Urothelium cell line (cell line): Measurements from ENCODE around the gene SYNE1.

ENCODE experiments used
- DNase-seq: peaks from one replicate; pipeline ENCODE4 v3.0.0; 2011; ENCODE audit warnings: low spot score, mixed read lengths
- FAIRE-seq: peaks from 2 replicates; lab custom pipeline; 2011; peaks lifted over from hg19 to GRCh38; lab: Jason Lieb, UNC

The SYNE1 gene

DNA sequence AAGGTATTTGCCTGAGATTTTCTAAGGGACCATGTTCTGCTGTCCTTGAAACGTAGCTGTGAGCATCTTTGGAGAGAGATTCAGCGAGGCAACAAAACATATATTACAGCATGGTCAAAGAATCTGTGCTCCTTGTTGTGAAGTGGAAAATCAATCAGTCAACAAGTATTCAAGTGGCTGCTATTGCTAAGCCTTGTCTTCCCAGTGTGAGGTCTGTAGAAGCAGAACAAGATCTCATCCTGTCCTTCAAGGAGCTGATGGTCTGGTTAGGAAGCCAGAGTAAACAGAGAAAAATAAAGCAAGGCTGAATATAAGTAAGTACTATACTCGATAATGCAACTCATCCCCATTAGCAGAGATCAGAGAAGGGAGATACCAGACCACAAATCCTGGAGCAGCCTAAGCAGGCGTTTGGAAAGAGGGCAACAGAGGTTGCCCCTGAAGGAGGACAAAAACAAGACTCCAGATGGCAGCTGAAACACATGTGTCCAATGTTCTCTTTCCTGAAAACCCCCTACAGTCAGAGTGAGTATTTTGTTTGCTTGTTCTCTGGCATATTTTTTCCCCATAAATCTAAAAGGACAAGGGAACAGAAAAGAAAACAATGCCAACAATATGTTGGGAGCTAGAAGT is 392.0 kb downstream of the SYNE1 start:
- no peak for FAIRE-seq
- no peak for DNase-seq

- no peak for FAIRE-seq
- no peak for DNase-seq
Measured at GRCh38 chr6:152241013-152241766, 396.0 kb downstream of the SYNE1 start.

DNA sequence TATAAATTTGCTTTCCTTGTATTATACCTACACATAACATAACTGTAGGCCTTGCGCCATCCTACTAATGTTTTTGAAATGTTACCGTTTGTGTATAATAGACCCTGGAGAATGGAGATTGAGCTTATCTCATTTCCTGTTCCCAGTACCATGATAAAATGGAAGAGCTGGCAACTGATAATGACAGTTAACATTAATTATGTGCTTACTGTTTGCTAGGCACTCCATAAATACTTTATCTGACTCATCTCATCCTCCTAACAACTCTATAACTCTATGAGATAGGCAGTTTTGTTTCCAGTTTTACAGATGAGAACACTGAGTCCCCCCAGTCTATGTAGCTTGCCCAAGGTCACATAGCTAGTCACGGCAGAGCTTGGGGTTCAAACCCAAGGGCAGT is 396.7 kb downstream of the SYNE1 start:
- DNase-seq (no peak), FAIRE-seq (no peak)

DNA sequence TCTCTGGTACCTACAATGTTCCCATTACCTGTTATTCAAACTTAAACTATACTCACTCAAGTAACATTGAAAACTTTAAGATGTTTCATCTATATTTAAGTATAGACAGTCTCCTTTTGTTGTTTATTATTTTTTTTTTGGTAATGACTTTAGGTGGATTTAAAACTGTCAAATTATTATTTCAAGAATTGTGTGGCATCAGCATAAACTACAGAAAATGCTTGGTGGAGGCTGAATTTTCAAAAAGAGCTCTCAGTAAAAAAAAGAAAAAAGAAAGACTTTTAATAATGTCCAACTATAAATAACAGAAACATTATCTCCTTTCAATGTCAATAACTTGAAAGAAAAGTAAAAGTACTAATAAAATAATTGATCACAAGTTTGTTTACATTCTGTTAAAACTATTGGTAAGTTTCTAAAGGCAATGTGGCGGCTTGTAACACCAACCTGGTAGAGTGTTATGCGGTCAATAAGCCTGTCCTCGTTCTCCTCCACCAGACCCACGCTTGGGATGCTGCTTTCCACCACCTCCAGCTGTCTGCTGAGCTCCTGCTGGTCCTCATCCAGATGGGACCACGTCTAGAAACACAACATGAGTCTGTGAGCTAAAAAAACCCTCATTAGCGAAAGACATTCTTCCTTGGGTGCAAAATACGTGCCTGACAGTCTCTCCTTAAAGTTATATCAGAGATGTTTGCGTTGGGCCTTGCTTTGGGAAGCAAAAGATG is 400.6 kb downstream of the SYNE1 start:
- DNase-seq (no peak), FAIRE-seq (no peak)

DNA sequence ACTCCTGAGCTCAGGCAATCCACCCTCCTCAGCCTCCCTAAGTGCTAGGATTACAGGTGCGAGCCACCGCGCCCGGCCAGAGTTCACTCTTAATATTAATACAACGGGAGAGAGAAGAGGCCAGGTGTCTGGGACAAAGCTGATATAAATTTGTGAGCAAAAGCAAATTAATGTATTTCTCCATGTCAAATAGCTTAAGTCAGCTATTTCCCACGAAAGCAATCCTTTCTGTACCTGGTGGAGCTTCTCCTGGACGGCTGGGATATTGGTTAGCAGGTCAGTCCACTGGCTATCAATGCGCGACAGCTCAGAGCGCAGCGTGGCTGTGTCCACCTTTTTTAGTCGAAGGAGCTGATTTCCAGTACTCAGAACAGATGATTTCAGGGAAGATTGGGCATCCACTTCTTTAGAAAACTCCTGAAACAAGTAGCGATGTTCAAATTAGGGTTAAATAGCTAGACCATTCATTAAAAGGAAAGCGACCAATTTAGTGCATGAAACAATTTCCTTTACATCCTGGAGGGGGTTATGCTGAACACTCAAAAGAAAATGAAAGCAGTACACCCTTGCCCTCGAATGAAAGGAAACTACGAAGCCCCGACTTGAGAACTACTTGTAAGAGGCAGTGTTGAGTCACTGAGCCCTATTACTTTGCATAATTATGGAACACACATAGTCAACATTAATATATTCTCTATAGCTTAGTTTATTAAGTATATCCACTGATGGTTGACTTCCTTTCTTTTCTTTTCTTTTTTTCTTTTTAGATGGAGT is 403.4 kb downstream of the SYNE1 start:
- no peak for FAIRE-seq
- no peak for DNase-seq

GRCh38 chr6:152232501-152233151 is 404.5 kb downstream of the SYNE1 start:
- FAIRE-seq (no peak), DNase-seq (peak; percentile 7)

- no peak for FAIRE-seq
- no peak for DNase-seq
Measured at GRCh38 chr6:152229330-152229729, 407.8 kb downstream of the SYNE1 start.

DNA sequence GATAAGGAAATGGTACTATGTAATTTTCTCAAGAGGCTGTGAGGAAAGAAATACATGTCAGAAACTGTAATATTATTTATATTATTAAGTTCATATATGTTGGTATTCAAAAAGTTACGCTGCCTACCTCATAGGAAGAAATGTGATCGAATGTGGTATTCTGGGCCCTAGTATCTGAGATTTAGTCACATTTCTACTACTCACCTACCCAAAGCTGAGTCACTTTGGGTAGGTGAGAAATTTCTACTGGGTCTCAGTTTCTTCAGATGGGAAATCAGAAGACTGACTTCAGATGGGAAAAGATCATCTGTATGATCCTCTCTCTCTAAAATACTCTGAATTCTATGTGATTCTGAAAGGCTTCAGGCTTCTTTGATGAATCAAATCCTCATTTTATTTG is 411.0 kb downstream of the SYNE1 start:
- FAIRE-seq (no peak), DNase-seq (no peak)

DNA sequence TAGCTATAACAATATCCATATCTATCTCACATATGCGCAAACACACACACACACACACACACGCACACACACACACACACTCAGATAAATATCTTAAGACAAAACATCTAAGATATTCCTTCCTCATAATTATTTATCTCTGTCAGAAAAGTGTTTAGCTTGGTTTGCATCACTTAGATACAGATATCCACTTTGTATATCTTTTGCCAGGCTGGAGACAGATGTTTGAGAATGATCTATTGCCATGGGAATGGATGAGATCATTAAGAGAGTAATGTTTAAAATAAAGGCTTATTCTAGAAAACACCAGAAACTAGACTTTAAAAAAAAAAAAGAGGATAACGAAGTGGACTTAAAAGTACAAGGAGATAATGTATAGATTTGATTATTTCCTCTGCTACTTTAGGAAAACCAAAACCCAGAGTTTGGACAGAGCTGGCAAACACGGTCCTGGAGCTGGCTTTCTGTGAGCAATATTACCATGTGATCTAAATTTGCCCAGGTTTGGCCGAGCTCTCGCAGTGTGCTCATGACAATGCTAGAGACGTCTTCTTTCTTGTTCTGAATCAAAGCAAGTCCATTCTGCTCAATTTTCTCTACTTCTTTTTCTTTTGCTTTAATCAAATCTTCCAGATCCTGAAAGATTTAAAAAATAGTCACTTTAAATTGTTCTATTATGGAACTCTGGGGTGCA is 411.8 kb downstream of the SYNE1 start:
- FAIRE-seq (no peak), DNase-seq (no peak)

DNA sequence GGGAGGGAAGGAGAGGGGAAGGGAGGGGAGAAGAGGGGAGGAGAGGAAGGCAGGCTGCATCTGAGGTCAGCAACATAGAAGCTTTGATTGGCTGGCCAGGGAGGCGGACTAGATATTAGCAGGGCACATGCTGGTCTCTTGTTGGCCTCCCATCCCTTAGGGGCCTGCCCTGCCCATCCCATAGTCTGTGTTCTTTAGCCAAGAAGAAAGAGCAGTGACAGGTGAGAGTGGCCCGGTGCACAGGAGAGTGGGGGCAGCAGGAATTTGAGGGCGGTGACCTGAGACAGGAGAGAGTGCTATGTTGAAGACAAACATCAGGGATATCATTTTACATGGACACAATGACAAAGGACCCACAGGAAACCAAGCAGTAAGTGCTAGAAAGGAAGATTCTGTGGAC is 413.5 kb downstream of the SYNE1 start:
- DNase-seq (no peak), FAIRE-seq (no peak)

GRCh38 chr6:152221806-152222628 is 415.1 kb downstream of the SYNE1 start:
- DNase-seq (no peak), FAIRE-seq (no peak)

DNA sequence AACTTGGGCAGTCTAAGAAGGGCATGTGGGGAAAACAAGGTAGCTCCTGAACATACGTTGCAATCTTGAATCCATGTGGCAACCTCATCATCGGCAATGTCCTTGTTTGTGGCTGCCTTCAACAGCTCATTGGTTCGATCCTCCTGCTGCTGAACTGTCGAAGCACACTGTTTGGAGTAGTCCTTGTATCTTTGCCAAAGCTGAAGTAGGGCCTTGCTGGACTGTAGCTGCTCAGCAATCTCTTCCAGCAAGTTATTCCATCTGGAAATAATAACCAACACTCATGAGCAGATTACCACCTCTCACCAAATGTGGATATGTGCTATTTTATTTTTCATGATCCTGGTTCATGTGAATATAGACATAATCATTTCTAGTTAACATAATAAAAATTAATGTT is 416.4 kb downstream of the SYNE1 start:
- FAIRE-seq (no peak), DNase-seq (no peak)

GRCh38 chr6:152218887-152219286 is 418.3 kb downstream of the SYNE1 start:
- FAIRE-seq (no peak), DNase-seq (no peak)

GRCh38 chr6:152212437-152212836 is 424.7 kb downstream of the SYNE1 start:
- no peak for DNase-seq
- no peak for FAIRE-seq

GRCh38 chr6:152209211-152209610 is 428.0 kb downstream of the SYNE1 start:
- FAIRE-seq (no peak), DNase-seq (no peak)

DNA sequence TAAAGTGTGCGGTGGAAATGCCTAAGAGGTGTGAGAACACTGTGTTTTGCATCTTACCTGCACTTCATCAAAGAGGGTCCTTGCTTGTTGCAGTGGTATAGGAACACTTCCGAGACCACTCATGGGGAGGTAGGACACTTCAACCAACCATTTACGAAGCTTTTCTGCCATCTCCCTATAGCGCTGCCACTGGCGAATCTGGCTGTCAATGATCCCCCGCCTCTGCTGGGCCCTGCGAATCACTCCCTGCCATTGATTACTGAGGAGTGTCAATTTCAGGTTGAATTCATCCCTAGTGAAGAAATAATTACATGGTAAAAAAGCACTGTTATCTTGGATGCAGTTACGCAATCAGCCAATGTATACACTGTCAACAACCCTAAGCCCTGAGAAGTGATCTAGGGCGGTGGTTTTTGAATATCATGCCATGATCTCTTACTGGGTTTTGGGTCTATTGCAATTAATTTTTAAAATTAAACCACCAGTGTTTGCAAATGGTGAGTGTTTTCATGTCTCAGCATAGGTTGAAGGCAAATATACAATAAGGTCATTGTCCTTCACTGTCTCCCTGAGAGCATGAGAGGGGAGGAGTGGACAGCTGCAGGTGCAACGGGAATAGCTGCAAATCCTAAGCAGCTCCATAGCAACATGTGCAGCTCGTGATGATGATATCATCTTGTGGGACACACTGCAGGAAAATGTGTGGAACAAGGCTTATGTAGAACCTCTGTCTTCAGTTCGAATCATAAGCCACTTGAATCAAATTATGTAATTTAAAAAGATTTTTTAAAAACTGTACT is 429.0 kb downstream of the SYNE1 start:
- no peak for DNase-seq

DNA sequence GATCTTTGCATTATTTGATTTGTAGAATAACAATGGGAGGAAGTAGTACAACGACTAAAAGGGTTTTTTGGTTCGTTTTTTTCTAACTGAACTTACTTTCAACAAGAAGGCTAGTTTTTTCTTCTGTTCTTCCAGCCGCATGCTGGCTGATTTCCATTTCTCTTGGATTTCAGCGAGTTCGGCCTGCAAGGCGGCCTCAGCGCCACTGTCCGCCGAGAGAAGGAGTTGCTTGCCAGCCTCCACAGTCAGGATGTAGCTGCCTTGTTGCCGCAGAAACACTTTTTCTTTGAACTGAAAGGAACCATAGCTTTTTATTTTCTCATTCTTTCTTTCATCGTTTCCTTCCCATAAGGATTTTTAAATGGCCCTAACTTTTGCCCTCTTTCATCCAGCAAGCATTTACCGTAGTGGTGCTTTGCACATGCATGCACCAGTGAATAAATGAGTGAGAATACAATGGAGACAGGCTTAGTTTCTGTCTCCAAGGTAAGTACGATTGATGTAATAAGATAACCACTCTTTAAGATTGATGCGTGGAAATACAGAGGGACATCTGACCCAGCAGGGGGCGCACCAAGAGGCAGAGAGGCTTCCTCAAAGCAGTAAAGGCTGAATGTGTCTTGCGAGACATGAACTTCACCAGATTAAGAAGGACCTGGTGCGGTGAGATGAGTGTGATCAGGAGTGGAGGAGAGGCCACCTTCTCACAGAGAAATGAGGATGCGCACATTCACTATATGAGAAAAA is 430.9 kb downstream of the SYNE1 start:
- no peak for FAIRE-seq

More for the DNA sequence above, 429.0 kb downstream of the SYNE1 start:
- no peak for FAIRE-seq

GRCh38 chr6:152204591-152204990 is 432.6 kb downstream of the SYNE1 start:
- no peak for FAIRE-seq

More for the DNA sequence above, 430.9 kb downstream of the SYNE1 start:
- DNase-seq, result peak; percentile 18

More at GRCh38 chr6:152204591-152204990, 432.6 kb downstream of the SYNE1 start:
- no peak for DNase-seq
